GM18868 (cell line): ENCODE measurements around the gene TMEM115.

Experiments used
- ATAC-seq: cut with Tn5 transposase; IDR thresholded peaks from one replicate; pipeline ENCODE4 v1.9.1; 2021; ENCODE audit warnings: mild to moderate bottlenecking, moderate library complexity; ENCODE audit not compliant: unreplicated experiment

TMEM115 gene

GRCh38 chr3:50358911-50359759 is at the start of gene TMEM115:
Gene TMEM115, minus strand, starts transcription at chr3:50359521. Its CDS starts 458 bp downstream, at chr3:50359063.
- peak; percentile 100 for ATAC-seq

GRCh38 chr3:50408443-50408944 is 49.2 kb upstream of the TMEM115 start:
- no peak for ATAC-seq

GRCh38 chr3:50406487-50406886 is 47.2 kb upstream of the TMEM115 start:
- ATAC-seq = no peak

GRCh38 chr3:50405249-50405648 is 45.9 kb upstream of the TMEM115 start:
- ATAC-seq = no peak

- no peak for ATAC-seq
These were observed 42.8 kb upstream of the TMEM115 start for GRCh38 chr3:50401978-50402595.

GRCh38 chr3:50396502-50396901 is 37.2 kb upstream of the TMEM115 start:
- no peak for ATAC-seq

- no peak for ATAC-seq
These were observed 35.9 kb upstream of the TMEM115 start for GRCh38 chr3:50395070-50395860.

GRCh38 chr3:50393061-50393460 is 33.7 kb upstream of the TMEM115 start:
- ATAC-seq = no peak

GRCh38 chr3:50392101-50392715 is 32.9 kb upstream of the TMEM115 start:
- ATAC-seq = no peak

- no peak for ATAC-seq
These were observed 31.3 kb upstream of the TMEM115 start for GRCh38 chr3:50390508-50391224.

GRCh38 chr3:50389414-50389767 is 30.1 kb upstream of the TMEM115 start:
- no peak for ATAC-seq

- ATAC-seq = no peak
These were observed 29.5 kb upstream of the TMEM115 start for GRCh38 chr3:50388720-50389413.

GRCh38 chr3:50388016-50388719 is 28.8 kb upstream of the TMEM115 start:
- ATAC-seq = no peak

- no peak for ATAC-seq
These were observed 26.4 kb upstream of the TMEM115 start for GRCh38 chr3:50385754-50386153.

- ATAC-seq = no peak
These were observed 24.4 kb upstream of the TMEM115 start for GRCh38 chr3:50383750-50384149.

- ATAC-seq = no peak
These were observed 23.4 kb upstream of the TMEM115 start for GRCh38 chr3:50382722-50383121.

- ATAC-seq = no peak
These were observed 22.1 kb upstream of the TMEM115 start for GRCh38 chr3:50381383-50381782.

GRCh38 chr3:50380405-50381085 is 21.2 kb upstream of the TMEM115 start:
- ATAC-seq = no peak

GRCh38 chr3:50378757-50379156 is 19.4 kb upstream of the TMEM115 start:
- ATAC-seq = no peak
